Left lung (tissue), 10 donors: ENCODE data around the gene CHAF1A. TPM values are rescaled to one million over a fixed set of nuclear protein-coding genes. Genes with fewer than 3 reads are reported as not detected.

Source experiments
- ATAC-seq: fragments of 200-7000 bp; cut with Tn5 transposase; one replicate; pipeline ENCODE4 v1.9.1; 2020; ENCODE audit warnings: moderate library complexity
- DNase-seq, 4 donors: peaks; one replicate each; pipeline ENCODE4 v3.0.0-alpha.2; 2013 to 2020
- H3K27ac ChIP-seq, 2 donors: fragments of 200-600 bp; sonication (generic) in 1 of 2; one replicate each; pipeline versions ENCODE4 v1.5.0 to v1.8.0; 2020 to 2021
- H3K27me3 ChIP-seq, 2 donors: fragments of 200-600 bp; sonication (generic) in 1 of 2; one replicate each; pipeline versions ENCODE4 v1.5.0 to v1.8.0; 2020 to 2021
- H3K36me3 ChIP-seq, 2 donors: fragments of 200-600 bp; sonication (generic) in 1 of 2; one replicate each; pipeline versions ENCODE4 v1.5.0 to v1.8.0; 2020 to 2021
- H3K4me1 ChIP-seq, 2 donors: fragments of 200-600 bp; one replicate each; pipeline ENCODE4 v1.8.0; 2021
- H3K4me3 ChIP-seq, 2 donors: fragments of 200-600 bp; sonication (generic) in 1 of 2; one replicate each; pipeline versions ENCODE4 v1.5.0 to v1.8.0; 2020 to 2021; ENCODE audit warnings: mild to moderate bottlenecking in 1 of 2
- H3K9me3 ChIP-seq, 2 donors: fragments of 200-600 bp; sonication (generic) in 1 of 2; one replicate each; pipeline versions ENCODE4 v1.5.0 to v1.8.0; 2020 to 2021
- CTCF ChIP-seq, 2 donors: fragments of 200-600 bp; sonication (generic) in 1 of 2; IDR thresholded peaks; one replicate each; pipeline versions ENCODE4 v1.5.0 to v1.8.0; 2021; ENCODE audit warnings: antibody characterized with exemption in 2 of 2
- intact Hi-C, 2 donors: fragments of 100-400 bp; cut with DNase I; formaldehyde crosslinking; loops; one replicate each; pipeline versions ENCODE4 v1.11.2 to v1.14.2; 2022
- polyA plus RNA-seq, 6 donors: library from polyadenylated mRNA; unstranded; fragments of 120-200 nt; gene quantifications; one replicate each; pipeline ENCODE4 v1.2.1, GENCODE V29; 2013; ENCODE audit not compliant: insufficient read length in 6 of 6
- total RNA-seq, 2 donors: library from RNA; stranded (reverse); fragmentation: NEBNext Ultra II Directional; extraction: Animal tissue kit (Norgen Biotek cat#: 25700); gene quantifications; one replicate each; pipeline ENCODE4 v1.2.1, GENCODE V29; 2021
- donor health status: DM: no; HTN: yes; CAD: no.
- donor health status: DM: no; HTN: no; CAD: no.

Gene CHAF1A
- total and polyA plus RNA-seq, 8 donors, result 15.6 to 29.3 (median 24.3) TPM

- H3K27me3 ChIP-seq, result no peaks in the 10 kb centered on the region
- no peak for ATAC-seq
- peaks cover 0 to 94% of the 10 kb centered on the region in 2 donors for H3K36me3 ChIP-seq
- no peak for TF ChIP-seq CTCF (IDR thresholded peaks at IDR 0.05)
- peak overlapping the region in 1 of 2 donors; percentile 8 for H3K27ac ChIP-seq
- no peaks in the 10 kb centered on the region for H3K9me3 ChIP-seq
- intact Hi-C loops, result no loop called here
- H3K4me1 ChIP-seq, result no peaks in the 10 kb centered on the region
- H3K4me3 ChIP-seq, result no peak overlapping the region
- no peak for DNase-seq
Observed at GRCh38 chr19:4360081-4360569, 42.3 kb upstream of the CHAF1A start.

- TF ChIP-seq CTCF (IDR thresholded peaks at IDR 0.05), result no peak
- H3K27me3 ChIP-seq, result no peaks in the 10 kb centered on the region
- no peaks in the 10 kb centered on the region for H3K4me1 ChIP-seq
- no peaks in the 10 kb centered on the region for H3K9me3 ChIP-seq
- ATAC-seq (no peak), DNase-seq (peak in 1 of 4 donors; percentile 86)
- intact Hi-C loops, result no loop called here
- peaks cover 0 to 96% of the 10 kb centered on the region in 2 donors for H3K36me3 ChIP-seq
- no peak overlapping the region for H3K4me3 ChIP-seq
- H3K27ac ChIP-seq, result peak overlapping the region in 1 of 2 donors; percentile 8
Observed at GRCh38 chr19:4360641-4361151, 41.7 kb upstream of the CHAF1A start.

- intact Hi-C loops, result no loop called here
- H3K27me3 ChIP-seq, result no peaks in the 10 kb centered on the region
- ATAC-seq (no peak), DNase-seq (peak in 1 of 4 donors; percentile 77)
- no peak overlapping the region for H3K27ac ChIP-seq
- H3K4me3 ChIP-seq, result no peak overlapping the region
- no peaks in the 10 kb centered on the region for H3K9me3 ChIP-seq
- H3K36me3 ChIP-seq, result peaks cover 0 to 96% of the 10 kb centered on the region in 2 donors
- no peak for TF ChIP-seq CTCF (IDR thresholded peaks at IDR 0.05)
- no peaks in the 10 kb centered on the region for H3K4me1 ChIP-seq
Observed at GRCh38 chr19:4361152-4362046, 41.0 kb upstream of the CHAF1A start.

GRCh38 chr19:4362101-4362828 is 40.2 kb upstream of the CHAF1A start:
- intact Hi-C loops, result no loop called here
- peaks cover 0 to 97% of the 10 kb centered on the region in 2 donors for H3K36me3 ChIP-seq

More at GRCh38 chr19:4362101-4362828, 40.2 kb upstream of the CHAF1A start:
- H3K27me3 ChIP-seq, result no peaks in the 10 kb centered on the region
- ATAC-seq, result no peak
- H3K4me3 ChIP-seq, result no peak overlapping the region
- H3K27ac ChIP-seq, result no peak overlapping the region
- DNase-seq, result no peak
- no peaks in the 10 kb centered on the region for H3K9me3 ChIP-seq
- TF ChIP-seq CTCF (IDR thresholded peaks at IDR 0.05), result no peak
- H3K4me1 ChIP-seq, result peaks cover 0 to 1% of the 10 kb centered on the region in 2 donors
